Tibial artery (tissue), 4 donors: ENCODE results near the gene OR6C2.
"Not testable (repeated sequence)": the region's sequence is repeated elsewhere in the genome, so short reads cannot be mapped to it uniquely, and the experiment has no call there.

Source experiments
- DNase-seq, 2 donors: peaks; one replicate each; pipeline ENCODE4 v3.0.0-alpha.2; 2019
- H3K27ac ChIP-seq, 2 donors: fragments of 200-600 bp; sonication (generic) in 1 of 2; 1 replicate in 1 of 2; 2 replicates in 1 of 2; pipeline ENCODE4 v1.5.1; 2018 to 2019; ENCODE audit warnings: mild to moderate bottlenecking in 1 of 2
- H3K27me3 ChIP-seq, 2 donors: fragments of 200-600 bp; sonication (generic) in 1 of 2; one replicate each; pipeline versions ENCODE4 v1.5.1 to v1.6.0; 2016 to 2019
- H3K36me3 ChIP-seq, 3 donors: fragments of 200-600 bp; sonication (generic) in 2 of 3; one replicate each; pipeline ENCODE4 v1.5.1; 2016 to 2019; ENCODE audit warnings: mild to moderate bottlenecking in 2 of 3
- H3K4me1 ChIP-seq, 4 donors: fragments of 200-600 bp; sonication (generic) in 2 of 4; 1 replicate in 3 of 4; 2 replicates in 1 of 4; pipeline ENCODE4 v1.5.1; 2016 to 2019
- H3K4me3 ChIP-seq, 2 donors: fragments of 200-600 bp; sonication (generic) in 1 of 2; 1 replicate in 1 of 2; 2 replicates in 1 of 2; pipeline ENCODE4 v1.5.1; 2018 to 2019; ENCODE audit warnings: mild to moderate bottlenecking in 2 of 2
- H3K9me3 ChIP-seq, 3 donors: fragments of 200-600 bp; sonication (generic) in 1 of 3; one replicate each; pipeline ENCODE4 v1.5.1; 2016 to 2019
- intact Hi-C: fragments of 100-400 bp; cut with DNase I; formaldehyde crosslinking; loops from one replicate; pipeline ENCODE4 v1.15.0; 2023; ENCODE audit warnings: low total_unique reads
- TF ChIP-seq, protein P1 (sequence below), 2 experiments: fragments of 200-600 bp in 1 of 2; fragments of 450-650 bp in 1 of 2; IDR thresholded peaks; one replicate each; pipeline ENCODE4 v1.5.1; 2017 to 2019; ENCODE audit warnings: antibody characterized with exemption in 2 of 2, mild to moderate bottlenecking in 1 of 2, moderate library complexity in 1 of 2

OR6C2 gene

DNA sequence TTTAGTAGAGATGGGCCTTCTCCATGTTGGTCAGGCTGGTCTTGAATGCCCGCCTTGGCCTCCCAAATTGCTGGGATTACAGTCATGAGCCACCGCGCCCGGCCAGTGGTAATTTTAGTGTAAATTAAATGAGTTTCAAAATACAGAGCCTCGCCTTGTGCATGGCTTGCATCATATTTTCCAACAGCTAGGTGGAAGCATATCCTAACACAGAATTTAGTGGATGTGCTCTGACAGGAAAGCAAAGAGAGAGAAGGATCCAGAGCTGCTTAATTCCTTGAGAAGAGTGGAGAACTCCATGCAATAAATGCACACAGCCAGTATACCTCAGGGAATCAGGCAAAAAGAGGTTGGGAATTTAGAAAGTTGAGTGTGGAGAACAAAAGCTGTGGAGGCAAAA is 2.5 kb downstream of the OR6C2 start:
- Histone ChIP-seq H3K36me3 (no peaks in the 10 kb centered on the region), H3K4me1 (no peaks in the 10 kb centered on the region), H3K27ac (no peak overlapping the region), H3K4me3 (no peak overlapping the region), H3K9me3 (peaks cover 0 to 3% (median 0%) of the 10 kb centered on the region in 3 donors), H3K27me3 (no peaks in the 10 kb centered on the region)
- intact Hi-C loops, result no loop called here
- no peak for DNase-seq
- TF ChIP-seq, protein P1, sequence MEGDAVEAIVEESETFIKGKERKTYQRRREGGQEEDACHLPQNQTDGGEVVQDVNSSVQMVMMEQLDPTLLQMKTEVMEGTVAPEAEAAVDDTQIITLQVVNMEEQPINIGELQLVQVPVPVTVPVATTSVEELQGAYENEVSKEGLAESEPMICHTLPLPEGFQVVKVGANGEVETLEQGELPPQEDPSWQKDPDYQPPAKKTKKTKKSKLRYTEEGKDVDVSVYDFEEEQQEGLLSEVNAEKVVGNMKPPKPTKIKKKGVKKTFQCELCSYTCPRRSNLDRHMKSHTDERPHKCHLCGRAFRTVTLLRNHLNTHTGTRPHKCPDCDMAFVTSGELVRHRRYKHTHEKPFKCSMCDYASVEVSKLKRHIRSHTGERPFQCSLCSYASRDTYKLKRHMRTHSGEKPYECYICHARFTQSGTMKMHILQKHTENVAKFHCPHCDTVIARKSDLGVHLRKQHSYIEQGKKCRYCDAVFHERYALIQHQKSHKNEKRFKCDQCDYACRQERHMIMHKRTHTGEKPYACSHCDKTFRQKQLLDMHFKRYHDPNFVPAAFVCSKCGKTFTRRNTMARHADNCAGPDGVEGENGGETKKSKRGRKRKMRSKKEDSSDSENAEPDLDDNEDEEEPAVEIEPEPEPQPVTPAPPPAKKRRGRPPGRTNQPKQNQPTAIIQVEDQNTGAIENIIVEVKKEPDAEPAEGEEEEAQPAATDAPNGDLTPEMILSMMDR (IDR thresholded peaks at IDR 0.05), result no peak

DNA sequence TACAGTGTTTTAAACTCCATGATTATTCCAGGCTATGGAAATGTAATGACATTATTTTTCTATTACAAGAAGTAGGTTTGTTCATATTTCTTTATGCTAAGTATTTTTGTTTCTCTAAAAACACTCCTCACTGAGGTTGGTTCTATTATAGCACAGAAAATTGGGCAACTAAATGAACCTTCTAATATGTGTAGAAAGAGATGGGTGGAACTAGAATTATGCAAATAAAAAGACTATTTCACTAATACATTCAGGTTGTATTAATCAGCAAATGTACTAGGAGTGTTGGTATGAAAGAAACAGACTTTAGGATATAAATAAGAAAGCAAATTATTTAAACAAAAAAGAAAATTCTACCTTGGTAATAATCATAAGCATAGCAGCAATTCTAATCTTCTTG is 4.9 kb downstream of the OR6C2 start:
- Histone ChIP-seq H3K9me3 (no peaks in the 10 kb centered on the region), H3K27ac (no peak overlapping the region), H3K27me3 (no peaks in the 10 kb centered on the region), H3K4me1 (no peaks in the 10 kb centered on the region), H3K36me3 (no peaks in the 10 kb centered on the region), H3K4me3 (no peak overlapping the region)
- DNase-seq, result no peak
- TF ChIP-seq, protein P1 (IDR thresholded peaks at IDR 0.05), result no peak
- intact Hi-C loops, result no loop called here

DNA sequence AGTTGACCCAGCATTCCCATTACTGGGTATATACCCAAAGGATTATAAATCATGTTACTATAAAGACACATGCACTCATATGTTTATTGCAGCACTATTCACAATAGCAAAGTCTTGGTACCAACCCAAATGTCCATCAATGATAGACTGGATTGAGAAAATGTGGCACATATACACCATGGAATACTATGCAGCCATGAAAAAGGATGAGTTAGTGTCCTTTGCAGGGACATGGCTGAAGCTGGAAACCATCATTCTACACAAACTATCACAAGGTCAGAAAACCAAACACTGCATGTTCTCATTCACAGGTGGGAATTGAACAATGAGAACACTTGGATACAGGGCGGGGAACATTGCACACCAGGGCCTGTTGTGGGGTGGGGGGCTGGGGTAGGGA is 21.1 kb downstream of the OR6C2 start:
- H3K27me3 ChIP-seq, H3K9me3 ChIP-seq, H3K4me3 ChIP-seq, H3K4me1 ChIP-seq, H3K27ac ChIP-seq, intact Hi-C loops, DNase-seq, H3K36me3 ChIP-seq: not testable (repeated sequence)

DNA sequence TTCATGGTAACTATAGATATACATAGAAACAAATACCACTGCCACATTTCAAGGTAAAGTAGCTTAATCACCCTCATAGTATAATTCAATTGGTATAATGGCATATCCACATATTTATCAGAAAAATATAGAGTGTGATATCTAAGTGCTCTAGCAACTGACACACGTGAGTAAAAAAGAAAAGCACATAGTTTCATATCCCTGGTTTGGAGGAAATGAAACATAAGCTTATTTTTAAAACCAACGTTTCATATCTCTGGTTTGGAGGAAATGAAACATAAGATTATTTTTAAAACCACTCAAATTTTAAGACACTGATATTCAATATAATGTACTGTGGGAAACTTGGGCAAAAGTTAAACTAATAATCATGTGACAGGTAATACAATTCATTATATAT is 24.0 kb downstream of the OR6C2 start:
- TF ChIP-seq, protein P1 (IDR thresholded peaks at IDR 0.05), result no peak
- no peak for DNase-seq
- no peaks in the 10 kb centered on the region for H3K27me3 ChIP-seq
- H3K4me3 ChIP-seq, result no peak overlapping the region
- no peak overlapping the region for H3K27ac ChIP-seq
- H3K9me3 ChIP-seq, result no peaks in the 10 kb centered on the region
- H3K4me1 ChIP-seq, result no peaks in the 10 kb centered on the region
- H3K36me3 ChIP-seq, result no peaks in the 10 kb centered on the region
- intact Hi-C loops, result no loop called here

DNA sequence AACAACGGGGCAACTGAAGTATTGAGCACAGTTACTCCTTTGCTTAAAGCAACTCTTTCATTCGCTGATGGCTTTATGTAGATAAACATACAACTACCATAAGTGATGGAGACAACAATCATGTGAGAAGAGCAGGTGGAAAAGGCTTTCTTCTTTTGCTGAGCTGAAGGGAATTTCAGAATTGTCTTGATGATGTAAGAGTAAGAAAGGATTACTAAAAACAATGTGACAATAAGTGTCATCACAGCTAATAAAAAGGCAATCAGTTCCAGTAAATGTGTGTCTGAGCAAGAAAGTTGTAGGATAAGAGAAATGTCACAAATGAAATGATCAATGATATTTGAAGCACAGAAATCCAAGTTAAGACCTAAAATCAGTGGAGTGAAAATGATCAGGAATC is 25.4 kb downstream of the OR6C2 start:
- intact Hi-C loops, result no loop called here
- no peaks in the 10 kb centered on the region for H3K36me3 ChIP-seq
- H3K4me1 ChIP-seq, result no peaks in the 10 kb centered on the region
- no peak overlapping the region for H3K27ac ChIP-seq
- no peak overlapping the region for H3K4me3 ChIP-seq
- H3K27me3 ChIP-seq, result no peaks in the 10 kb centered on the region
- TF ChIP-seq, protein P1 (IDR thresholded peaks at IDR 0.05), result no peak
- H3K9me3 ChIP-seq, result no peaks in the 10 kb centered on the region
- DNase-seq, result no peak

DNA sequence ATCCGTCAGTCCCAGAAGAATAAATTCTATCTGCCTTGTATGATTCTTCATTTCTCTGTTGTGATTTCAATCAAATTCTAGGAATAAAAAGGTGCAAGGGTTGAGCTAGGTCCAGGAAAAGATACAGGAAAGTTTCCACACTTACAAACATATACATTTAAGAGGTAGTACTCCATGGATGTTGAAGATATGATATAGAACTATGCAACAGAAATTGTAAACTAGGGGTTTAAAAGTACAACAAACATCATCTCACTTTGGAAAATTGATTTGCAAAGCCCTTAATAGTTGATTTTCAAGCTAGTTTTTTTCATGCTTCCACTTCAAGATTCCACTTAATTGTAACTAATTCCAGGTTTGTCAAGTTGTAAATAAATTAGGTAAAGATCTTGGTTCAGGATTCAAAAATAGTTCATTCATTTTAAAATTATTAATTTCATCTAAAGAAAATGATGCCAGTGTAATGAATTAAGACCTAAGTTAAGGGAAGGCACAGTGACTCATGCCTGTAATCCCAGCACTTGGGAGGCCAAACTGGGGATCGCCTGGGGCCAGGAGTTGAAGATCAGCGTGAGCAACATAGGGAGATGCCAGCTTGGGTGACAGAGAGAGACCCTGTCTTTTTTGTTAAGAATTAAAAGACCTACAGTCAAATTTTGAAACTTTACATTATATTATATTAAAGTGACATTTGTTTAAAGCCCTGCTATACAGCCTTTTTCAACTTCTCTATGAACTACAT is 26.4 kb downstream of the OR6C2 start, which contains the start of gene OR6C70:
Gene OR6C70 (minus strand): TSS at position 51 of the 742 bp plus-strand sequence. CDS start 0 bp downstream, at position 51.
- intact Hi-C loops, result no loop called here
- DNase-seq, result no peak
- TF ChIP-seq, protein P1 (IDR thresholded peaks at IDR 0.05), result no peak
- no peak within 1 kb of the TSS for H3K4me3 ChIP-seq
- H3K9me3 ChIP-seq, result no peaks in the 10 kb centered on the region
- H3K36me3 ChIP-seq, result no peaks in the 10 kb centered on the region
- H3K27me3 ChIP-seq, result no peaks in the 10 kb centered on the region
- no peaks in the 10 kb centered on the region for H3K4me1 ChIP-seq
- no peak within 1 kb of the TSS for H3K27ac ChIP-seq
